GM19324 (cell line): ENCODE data around the gene FBXO33.

Experiments
- ATAC-seq: cut with Tn5 transposase; IDR thresholded peaks from one replicate; pipeline ENCODE4 v1.9.1; 2021; ENCODE audit warnings: mild to moderate bottlenecking, moderate library complexity; ENCODE audit not compliant: unreplicated experiment, low FRiP score

The FBXO33 gene, protein sequence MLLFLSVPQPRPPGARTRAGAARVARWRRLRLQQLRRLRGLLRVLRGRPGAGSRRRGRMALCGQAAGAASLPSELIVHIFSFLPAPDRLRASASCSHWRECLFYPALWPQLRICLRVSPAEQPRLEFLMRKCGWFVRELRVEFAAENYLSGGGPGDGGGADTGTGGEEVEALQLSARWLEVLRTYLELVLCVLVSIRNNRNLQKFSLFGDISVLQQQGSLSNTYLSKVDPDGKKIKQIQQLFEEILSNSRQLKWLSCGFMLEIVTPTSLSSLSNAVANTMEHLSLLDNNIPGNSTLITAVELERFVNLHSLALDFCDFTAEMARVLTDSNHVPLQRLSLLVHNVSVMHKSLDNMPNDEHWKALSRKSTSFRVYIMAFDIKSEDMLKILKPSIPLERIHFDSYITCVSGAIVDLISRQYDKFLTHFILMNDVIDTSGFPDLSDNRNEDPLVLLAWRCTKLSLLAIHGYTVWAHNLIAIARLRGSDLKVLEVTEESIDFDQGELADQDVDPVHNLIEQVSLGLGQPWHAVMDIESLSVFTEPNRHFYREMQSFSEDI

DNA sequence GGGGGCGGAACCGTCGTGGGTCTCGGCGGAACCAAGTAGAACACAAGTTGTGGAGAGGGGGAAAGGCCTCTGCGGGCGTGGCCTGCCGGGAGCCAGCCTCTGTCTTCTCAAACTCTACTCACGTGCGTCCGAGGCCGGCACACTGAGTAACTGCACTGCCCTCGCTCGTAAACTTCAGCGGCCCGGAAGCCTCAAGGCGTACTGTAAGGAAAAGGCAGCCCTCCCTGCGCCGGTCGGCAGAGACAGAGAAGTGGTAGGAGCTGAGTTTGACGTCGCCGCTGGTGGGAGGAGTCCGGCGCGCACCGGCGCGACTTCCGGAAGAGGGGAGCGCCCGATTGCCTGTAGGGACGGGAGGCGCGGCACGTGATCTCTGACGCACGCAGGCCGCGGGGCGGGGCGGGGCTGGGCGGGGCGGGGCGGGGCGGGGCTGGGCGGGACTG is at the start of gene FBXO33:
TSS of gene FBXO33 (minus strand) at position 255 of the 440 bp plus-strand sequence. CDS start 271 bp downstream, outside the sequence.
- ATAC-seq = peak; percentile 90

DNA sequence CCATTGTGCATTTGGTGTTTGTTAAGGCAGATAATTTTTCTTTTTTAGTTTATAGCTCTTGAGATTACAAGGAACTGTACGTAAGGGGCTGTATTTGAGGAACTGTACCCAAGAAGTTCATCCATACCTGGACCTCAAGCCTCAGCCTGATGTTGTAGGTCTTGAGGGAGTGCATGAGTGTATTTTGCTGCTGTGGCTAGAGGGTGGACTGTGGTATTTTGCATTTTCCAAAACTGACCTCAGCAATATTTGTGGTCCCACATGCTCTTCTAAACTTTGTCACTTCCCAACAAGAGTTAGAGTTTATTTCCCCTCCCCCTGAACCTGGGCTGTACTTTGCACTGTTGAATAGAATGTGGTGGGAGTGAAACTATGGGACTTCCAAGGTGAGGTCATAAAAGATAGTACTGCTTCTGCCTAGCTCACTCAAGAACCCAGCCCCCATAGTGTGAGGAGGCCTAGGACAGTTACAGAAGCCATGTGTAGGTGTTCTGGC is 42.2 kb upstream of the FBXO33 start:
- peak; percentile 57 for ATAC-seq

GRCh38 chr14:39472078-39472477 is 39.8 kb upstream of the FBXO33 start:
- ATAC-seq = no peak

DNA sequence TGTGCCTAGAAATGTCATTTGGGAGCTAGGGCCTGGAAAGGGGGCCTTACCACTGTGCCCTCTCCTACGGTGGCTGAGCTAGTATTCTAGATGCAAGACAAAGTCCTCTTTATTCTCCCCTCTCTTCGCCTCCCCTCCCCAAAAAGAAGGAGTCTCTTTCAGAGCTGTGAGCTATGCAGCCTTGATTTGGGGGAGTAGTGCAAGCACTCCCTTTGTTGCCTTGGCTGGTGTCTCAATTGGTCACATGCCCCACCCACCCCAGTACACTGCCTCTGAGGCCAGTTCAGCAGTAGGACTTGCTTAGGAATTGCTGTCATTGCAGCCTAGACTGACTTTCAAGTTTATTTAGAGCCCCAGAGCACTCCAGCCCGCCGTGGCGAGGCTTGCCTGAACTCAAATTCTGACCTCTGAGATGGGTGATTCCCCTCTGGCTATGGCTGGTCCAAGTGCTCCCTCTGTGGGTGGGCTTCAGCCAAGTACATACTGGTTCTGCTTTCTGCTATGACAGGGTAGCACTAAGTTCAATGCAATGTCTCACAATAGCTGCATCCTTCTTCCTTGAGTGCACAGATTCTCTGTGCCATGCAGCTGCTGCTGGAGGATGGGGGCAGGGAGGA is 37.0 kb upstream of the FBXO33 start:
- peak; percentile 91 for ATAC-seq

DNA sequence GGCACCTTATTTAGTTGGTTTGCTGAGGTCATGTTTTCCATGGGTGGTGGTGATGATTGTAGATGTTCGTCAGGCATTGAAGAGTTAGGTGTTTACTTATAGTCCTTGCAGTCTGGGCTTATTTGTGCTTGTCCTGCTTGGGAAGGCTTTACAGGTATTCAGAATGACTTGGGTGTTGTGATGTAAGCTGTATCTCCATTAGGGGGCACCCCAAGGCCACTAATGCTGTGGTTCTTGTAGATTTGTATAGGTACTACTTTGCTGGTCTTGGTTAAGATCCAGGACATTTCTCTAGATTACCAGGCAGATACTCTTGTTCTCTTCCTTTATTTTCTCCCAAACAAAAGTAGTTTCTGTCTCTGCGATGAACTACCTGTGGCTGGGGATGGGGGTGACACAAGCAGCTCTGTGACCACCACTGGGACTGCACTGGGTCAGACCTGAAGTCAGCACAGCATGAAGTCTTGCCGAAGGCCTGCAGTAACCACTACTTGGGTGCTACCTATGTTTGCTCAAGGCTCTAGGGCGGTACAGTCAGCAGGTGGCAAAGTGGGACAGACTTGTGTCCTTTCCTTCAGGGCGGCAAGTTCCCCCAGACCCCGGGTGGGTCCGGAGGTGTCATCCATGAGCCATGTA is 35.8 kb upstream of the FBXO33 start:
- peak; percentile 49 for ATAC-seq

DNA sequence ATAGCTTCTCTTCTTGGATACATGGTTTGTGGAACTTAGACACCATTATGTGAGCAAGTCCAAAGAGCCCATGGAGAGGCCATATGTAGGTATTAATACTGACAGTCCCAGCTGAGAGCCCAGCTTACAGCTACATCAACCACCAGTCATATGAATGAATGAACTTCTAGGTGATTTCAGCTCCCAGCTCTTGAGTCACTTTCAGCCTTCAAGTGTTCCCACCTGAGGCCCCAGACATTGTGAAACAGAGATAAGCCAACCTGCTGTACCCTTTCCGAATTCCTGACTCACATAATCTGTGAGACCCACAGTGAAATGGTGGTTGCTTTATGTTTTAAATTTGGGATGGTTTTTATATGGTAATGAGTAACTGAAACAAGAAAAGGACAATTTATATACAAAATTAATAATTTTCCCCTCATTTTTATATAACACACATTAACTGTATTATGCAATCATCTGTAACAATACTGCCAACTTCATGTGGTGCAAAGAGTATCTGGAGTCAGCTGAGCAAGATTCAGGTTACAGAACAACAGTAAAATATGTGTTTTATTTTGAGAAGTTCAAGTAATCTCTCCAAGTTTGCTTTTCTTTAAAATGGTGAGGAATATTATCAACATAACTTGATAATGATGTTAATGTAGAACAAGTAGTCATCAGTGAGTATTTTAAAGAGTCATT is 27.7 kb upstream of the FBXO33 start:
- no peak for ATAC-seq

- no peak for ATAC-seq
These were observed 24.5 kb upstream of the FBXO33 start for GRCh38 chr14:39456702-39457250.

GRCh38 chr14:39454906-39455539 is 22.8 kb upstream of the FBXO33 start:
- ATAC-seq = no peak

- no peak for ATAC-seq
These were observed 20.4 kb upstream of the FBXO33 start for GRCh38 chr14:39452680-39453079.

GRCh38 chr14:39451811-39452210 is 19.6 kb upstream of the FBXO33 start:
- ATAC-seq = peak; percentile 41

DNA sequence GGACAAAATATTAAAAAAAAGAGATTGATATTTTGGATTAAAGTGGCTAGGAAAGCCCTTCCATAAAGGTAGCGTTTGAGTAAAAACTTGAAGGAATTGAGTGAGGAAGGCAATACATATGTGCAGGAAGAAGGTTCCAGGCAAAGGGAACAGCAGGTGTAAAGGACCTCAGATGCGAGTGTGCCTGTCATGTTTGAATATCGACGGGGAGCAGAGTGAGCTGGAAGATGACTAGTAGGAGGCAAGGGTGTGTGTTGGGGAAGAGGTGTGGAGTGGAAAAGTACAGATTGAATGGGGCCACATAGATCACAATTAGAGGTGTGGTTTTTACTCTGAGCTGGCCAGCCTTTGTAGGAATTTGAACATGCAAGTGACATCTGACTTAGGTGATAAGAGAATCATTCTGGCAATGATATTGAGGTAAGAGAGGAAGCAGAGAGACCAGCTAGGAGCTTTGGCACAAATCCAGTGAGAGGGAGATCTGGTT is 15.0 kb upstream of the FBXO33 start:
- no peak for ATAC-seq

GRCh38 chr14:39446131-39446744 is 14.0 kb upstream of the FBXO33 start:
- ATAC-seq = peak; percentile 55

DNA sequence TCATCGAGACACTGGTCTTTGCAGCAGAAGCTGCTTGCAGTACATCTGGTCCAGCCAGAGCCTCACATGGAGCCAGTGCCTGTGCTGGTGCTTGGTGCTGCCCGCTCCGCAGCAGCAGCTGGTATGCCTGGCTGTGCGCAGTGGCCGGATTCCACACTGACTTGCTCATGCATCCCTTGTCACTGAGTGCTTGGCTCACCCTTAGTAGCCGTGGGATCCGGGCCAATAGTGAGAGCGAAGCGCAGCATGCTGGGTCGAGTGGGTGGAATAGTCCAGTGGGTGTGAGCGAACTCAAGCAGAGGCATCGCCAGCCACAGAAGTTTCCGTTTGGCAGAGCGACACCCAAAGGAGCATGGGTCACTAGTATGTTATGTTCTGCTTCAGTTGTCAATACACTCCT is 10.1 kb upstream of the FBXO33 start:
- no peak for ATAC-seq

- ATAC-seq = no peak
These were observed 9.6 kb upstream of the FBXO33 start for GRCh38 chr14:39441805-39442204.

DNA sequence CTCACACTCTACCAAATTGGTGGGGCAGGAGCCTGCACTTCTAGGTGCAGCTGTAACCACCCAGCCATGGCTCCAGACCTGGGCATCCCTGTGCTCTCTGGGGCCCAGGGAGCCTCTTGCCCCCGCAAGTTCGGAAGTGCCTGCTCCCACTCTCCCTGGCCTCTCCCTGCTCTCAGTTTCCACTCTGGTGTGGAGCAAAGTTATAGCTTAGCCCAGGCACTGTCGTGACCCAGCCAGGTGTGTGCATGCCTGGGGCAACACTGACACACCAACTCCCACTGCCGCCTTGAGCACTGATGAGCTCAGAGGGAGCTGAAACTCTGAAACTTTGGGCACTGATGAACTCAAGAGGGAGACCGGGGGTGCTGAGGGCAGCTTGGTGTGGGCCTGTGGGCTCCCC is 8.7 kb upstream of the FBXO33 start:
- no peak for ATAC-seq

DNA sequence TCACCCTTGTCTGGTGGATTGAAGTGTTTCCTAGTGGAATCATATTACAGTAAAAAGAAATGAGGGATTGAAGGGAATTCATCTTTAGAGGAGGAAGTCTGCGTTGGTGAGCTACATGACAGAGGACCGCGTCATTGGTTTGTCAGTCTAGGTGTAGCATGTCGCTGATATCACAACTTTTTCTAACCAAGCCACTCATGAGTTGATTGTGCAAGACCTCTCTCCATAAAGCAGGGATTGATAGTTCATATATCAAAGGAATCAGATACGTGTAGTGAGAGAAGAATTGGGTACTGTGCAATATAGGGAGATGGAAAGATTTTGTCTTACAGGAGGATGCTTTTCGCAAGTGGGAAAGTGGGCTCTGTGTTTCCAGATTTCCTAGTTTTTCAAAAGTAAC is 3.0 kb upstream of the FBXO33 start:
- ATAC-seq = no peak

- no peak for ATAC-seq
These were observed 2.2 kb upstream of the FBXO33 start for GRCh38 chr14:39434401-39434800.

GRCh38 chr14:39433452-39433813 is 1.2 kb upstream of the FBXO33 start:
- no peak for ATAC-seq
